ENCODE results near the gene CORO2B.

CORO2B gene

GRCh38 chr15:68651916-68652525, 73.2 kb downstream of the CORO2B start:
- no peak for DNase-seq

- DNase-seq, result no peak
These were observed 74.3 kb downstream of the CORO2B start for GRCh38 chr15:68653031-68653635.

- no peak for DNase-seq
These were observed 75.0 kb downstream of the CORO2B start for GRCh38 chr15:68653801-68654200.

- no peak for DNase-seq
These were observed 76.2 kb downstream of the CORO2B start for GRCh38 chr15:68654786-68655560.

- no peak for DNase-seq
These were observed 77.1 kb downstream of the CORO2B start for GRCh38 chr15:68655686-68656437.

- DNase-seq, result no peak
These were observed 77.6 kb downstream of the CORO2B start for GRCh38 chr15:68656438-68656739.

- peak; percentile 32 for DNase-seq
These were observed 79.4 kb downstream of the CORO2B start for GRCh38 chr15:68658151-68658550.

- no peak for DNase-seq
These were observed 80.0 kb downstream of the CORO2B start for GRCh38 chr15:68658641-68659358.

GRCh38 chr15:68663526-68663925, 84.7 kb downstream of the CORO2B start:
- no peak for DNase-seq

- DNase-seq, result no peak
These were observed 87.5 kb downstream of the CORO2B start for GRCh38 chr15:68666120-68666811.

GRCh38 chr15:68666812-68667450, 88.1 kb downstream of the CORO2B start:
- DNase-seq, result no peak

GRCh38 chr15:68667800-68668625, 89.2 kb downstream of the CORO2B start:
- no peak for DNase-seq

- no peak for DNase-seq
These were observed 90.3 kb downstream of the CORO2B start for GRCh38 chr15:68668926-68669600.

- no peak for DNase-seq
These were observed 93.5 kb downstream of the CORO2B start for GRCh38 chr15:68672251-68672650.

GRCh38 chr15:68672781-68673205, 94.0 kb downstream of the CORO2B start:
- no peak for DNase-seq

- peak; percentile 5 for DNase-seq
These were observed 96.2 kb downstream of the CORO2B start for GRCh38 chr15:68674975-68675374.

GRCh38 chr15:68676011-68676605, 97.3 kb downstream of the CORO2B start:
- peak; percentile 58 for DNase-seq

- DNase-seq, result no peak
These were observed 98.1 kb downstream of the CORO2B start for GRCh38 chr15:68676926-68677325.

GRCh38 chr15:68677996-68678395, 99.2 kb downstream of the CORO2B start:
- no peak for DNase-seq

GRCh38 chr15:68678746-68679145, 100.0 kb downstream of the CORO2B start:
- DNase-seq, result peak; percentile 38
